Measurements from ENCODE around the gene PSMD5.

- TF ChIP-seq CTCF (conservative IDR thresholded peaks at IDR 0.05) (no peak), ZFX (IDR thresholded peaks at IDR 0.05) (no peak)
These were observed 30.8 kb upstream of the PSMD5 start for GRCh38 chr9:120873512-120873911.

Measured in C4-2B (cell line).